Measurements from ENCODE around the gene ULK3.

The ULK3 gene

DNA sequence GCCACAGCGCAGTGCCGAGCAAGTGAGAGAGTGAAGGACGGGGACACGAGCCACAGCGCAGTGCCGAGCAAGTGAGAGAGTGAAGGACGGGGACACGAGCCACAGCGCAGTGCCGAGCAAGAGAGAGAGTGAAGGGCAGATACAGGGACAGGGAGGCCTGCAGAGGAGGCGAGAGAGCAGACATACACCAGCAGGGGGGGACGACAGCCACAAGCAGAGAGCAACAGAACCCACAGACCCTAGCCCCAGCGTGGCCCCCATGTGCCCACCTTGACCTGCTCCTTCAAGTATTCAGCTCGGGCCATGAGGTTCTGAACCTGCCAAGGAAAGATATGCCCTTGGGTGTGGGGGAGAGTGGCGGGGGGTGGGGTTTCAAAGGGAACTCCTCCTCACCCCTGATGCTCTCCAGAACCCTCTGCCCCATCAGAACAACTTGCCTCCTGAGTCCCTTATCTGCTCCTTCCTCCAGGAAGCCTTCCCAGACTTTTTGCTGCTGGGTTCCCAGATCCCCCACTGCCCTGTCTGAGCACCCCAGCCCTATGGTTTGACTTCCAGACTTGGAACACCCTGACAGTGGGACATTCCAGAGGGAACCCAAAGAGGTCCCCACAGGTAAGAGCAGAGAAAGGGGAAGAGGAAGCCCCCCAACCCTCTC is 5.3 kb downstream of the ULK3 start:
- DNase-seq (ENCODE audit: low read depth) = no peak
- TF ChIP-seq CTCF (IDR thresholded peaks at IDR 0.05; ENCODE audit: control insufficient read depth, insufficient read depth, low read depth, low read length, missing control alignments) = no peak
- H3K4me3 ChIP-seq (ENCODE audit: control insufficient read depth, low read depth, low read length) = no peak overlapping the region

DNA sequence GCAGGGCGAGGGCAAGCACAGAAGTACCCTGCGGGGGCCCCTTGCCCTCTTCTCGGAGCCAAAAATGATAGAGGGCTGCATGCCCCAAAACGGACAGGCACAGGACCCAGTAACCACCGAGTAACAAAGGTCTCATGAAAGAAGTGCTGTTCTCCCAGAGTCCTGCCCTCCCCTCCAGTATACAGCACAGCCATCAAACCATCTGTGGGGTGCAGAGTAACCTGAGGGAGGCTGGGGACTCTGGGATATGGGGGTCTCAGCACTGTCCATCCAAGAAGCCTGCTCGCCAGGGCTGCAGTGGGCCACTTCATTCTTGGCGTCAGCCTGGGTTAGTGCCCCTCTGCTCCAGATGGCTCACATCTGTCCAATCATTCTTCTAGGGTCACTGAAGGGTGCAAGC is 6.1 kb downstream of the ULK3 start:
- no peak for TF ChIP-seq CTCF (IDR thresholded peaks at IDR 0.05; ENCODE audit: control insufficient read depth, insufficient read depth, low read depth, low read length, missing control alignments)
- no peak overlapping the region for H3K4me3 ChIP-seq (ENCODE audit: control insufficient read depth, low read depth, low read length)
- no peak for DNase-seq (ENCODE audit: low read depth)

DNA sequence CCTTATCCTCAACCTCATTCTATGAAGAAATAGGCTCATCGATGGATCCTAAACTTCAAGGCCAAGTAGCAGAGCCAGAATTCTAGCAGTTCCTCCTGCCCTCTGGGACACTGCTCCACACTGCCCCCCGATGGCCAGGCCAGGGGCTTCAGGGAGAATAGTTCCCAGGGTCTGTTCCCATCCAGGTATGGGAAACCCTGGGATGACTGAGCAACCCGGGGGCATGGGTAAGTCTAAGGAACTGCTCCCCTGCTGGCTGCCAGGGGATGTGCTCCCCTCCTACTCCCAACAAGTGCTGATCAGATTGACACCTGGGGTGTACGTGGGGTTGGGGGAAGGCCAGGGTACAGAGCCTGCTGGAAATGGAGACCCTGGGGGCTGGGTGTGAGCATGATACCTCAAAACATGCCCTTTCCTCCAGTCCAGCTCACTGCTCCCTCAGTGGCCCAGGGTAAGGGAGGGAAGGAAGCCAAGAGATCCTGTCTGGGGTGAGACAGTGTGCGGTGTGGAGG is 7.6 kb downstream of the ULK3 start:
- peak; percentile 85 for TF ChIP-seq CTCF (IDR thresholded peaks at IDR 0.05; ENCODE audit: control insufficient read depth, insufficient read depth, low read depth, low read length, missing control alignments)
- H3K4me3 ChIP-seq (ENCODE audit: control insufficient read depth, low read depth, low read length) = no peak overlapping the region
- no peak for DNase-seq (ENCODE audit: low read depth)

DNA sequence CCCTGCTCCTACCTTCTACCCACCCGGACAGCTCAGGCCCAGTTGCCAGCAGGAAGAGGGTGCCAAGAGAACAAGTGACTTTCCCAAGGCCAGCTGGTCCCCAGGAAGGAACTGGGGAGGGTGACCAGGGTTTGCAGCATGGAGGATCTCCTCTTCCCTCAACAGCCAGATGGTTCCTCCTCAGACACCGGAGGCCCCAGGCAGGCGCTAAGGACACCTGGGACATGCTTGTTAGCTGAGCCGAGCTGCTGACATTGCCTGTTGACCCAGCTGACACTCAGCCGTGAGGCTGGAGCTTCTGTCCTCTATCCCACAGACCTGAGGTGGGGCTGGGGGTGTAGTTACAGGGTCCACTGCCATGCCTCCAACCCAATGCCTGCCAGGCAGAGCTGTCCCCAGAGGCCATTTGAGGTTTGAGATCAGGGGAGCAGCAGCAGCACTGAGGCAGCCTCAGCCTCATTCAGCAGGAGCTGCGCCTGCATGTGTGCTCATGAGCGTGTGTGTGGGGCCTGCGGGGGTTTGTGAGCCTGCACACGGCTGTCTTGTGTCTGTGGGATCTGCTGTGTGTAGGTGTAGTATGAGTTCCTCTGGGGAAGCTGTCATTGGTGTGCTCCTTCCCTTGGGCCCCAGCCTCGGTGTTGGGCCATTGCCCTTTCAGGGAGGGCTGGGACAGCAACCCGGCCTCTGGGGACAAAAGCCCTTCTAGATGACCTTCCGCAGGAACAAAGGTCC is 9.4 kb downstream of the ULK3 start:
- no peak overlapping the region for H3K4me3 ChIP-seq (ENCODE audit: control insufficient read depth, low read depth, low read length)
- TF ChIP-seq CTCF (IDR thresholded peaks at IDR 0.05; ENCODE audit: control insufficient read depth, insufficient read depth, low read depth, low read length, missing control alignments) = no peak
- no peak for DNase-seq (ENCODE audit: low read depth)

DNA sequence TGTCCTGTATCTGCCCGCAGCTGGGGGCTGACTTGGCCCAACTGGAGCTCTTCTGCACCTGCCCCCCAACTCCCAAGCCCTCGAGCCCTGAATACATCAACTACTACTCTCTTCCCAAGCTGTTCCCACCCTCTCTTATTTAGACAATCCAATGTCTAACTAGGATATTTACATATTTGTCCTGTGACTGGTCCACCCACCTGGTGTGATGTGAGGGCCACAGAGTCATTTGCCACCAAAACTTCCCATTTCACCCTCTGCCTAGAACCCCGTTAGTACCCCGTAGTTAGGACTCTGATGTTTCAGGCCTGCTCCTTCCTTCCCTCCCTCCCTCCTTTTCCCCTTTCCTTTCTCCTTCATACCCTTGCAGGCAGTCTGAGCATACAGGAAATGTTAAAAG is 10.1 kb downstream of the ULK3 start:
- no peak for DNase-seq (ENCODE audit: low read depth)
- H3K4me3 ChIP-seq (ENCODE audit: control insufficient read depth, low read depth, low read length) = no peak overlapping the region
- no peak for TF ChIP-seq CTCF (IDR thresholded peaks at IDR 0.05; ENCODE audit: control insufficient read depth, insufficient read depth, low read depth, low read length, missing control alignments)

GRCh38 chr15:74831813-74832495 is 11.0 kb downstream of the ULK3 start:
- DNase-seq (ENCODE audit: low read depth) = no peak
- no peak overlapping the region for H3K4me3 ChIP-seq (ENCODE audit: control insufficient read depth, low read depth, low read length)
- TF ChIP-seq CTCF (IDR thresholded peaks at IDR 0.05; ENCODE audit: control insufficient read depth, insufficient read depth, low read depth, low read length, missing control alignments) = no peak

All from AG09309 (cell line).